PC-3 (cell line): ENCODE data around the gene ACSL6. TPM values are rescaled to one million over a fixed set of nuclear protein-coding genes. Genes with fewer than 3 reads are reported as not detected.

Experiments used
- ATAC-seq: fragments of 200-7000 bp; cut with Tn5 transposase; 2 replicates; pipeline ENCODE4 v1.9.1; 2020; ENCODE audit warnings: mild to moderate bottlenecking, moderate library complexity
- BruUV-seq: library from RNA; stranded (reverse); fragments of 400-500 nt; replicated peaks from 2 replicates; lab custom pipeline; 2021; lab: Mats Ljungman, UMichigan
- CTCF ChIA-PET: fragments of 300-600 bp; sonication (Branson Sonifier 250); formaldehyde crosslinking; loops from one replicate; lab custom pipeline; 2022; ENCODE audit warnings: antibody characterized with exemption; lab: Charles Lee
- POLR2A ChIA-PET: fragments of 300-600 bp; sonication (Branson Sonifier 250); formaldehyde crosslinking; loops from one replicate; lab custom pipeline; 2022; ENCODE audit warnings: antibody characterized with exemption; ENCODE audit not compliant: unreplicated experiment; lab: Charles Lee
- DNase-seq: peaks from one replicate; pipeline ENCODE4 v3.0.0-alpha.2; 2015
- H2AFZ ChIP-seq: fragments of 300-600 bp; sonication (generic); 2 replicates; pipeline ENCODE4 v1.6.0; 2016; ENCODE audit warnings: antibody characterized with exemption, low read length
- H3F3A ChIP-seq: fragments of 300-600 bp; sonication (generic); one replicate; pipeline ENCODE4 v1.6.0; 2017; ENCODE audit warnings: antibody characterized with exemption, low read length, control low read depth, mild to moderate bottlenecking; ENCODE audit not compliant: unreplicated experiment
- H3K27ac ChIP-seq: fragments of 300-600 bp; sonication (generic); 2 replicates; pipeline ENCODE4 v1.5.1; 2016; ENCODE audit warnings: mild to moderate bottlenecking, low read length
- H3K27me3 ChIP-seq: fragments of 300-600 bp; sonication (generic); 2 replicates; pipeline ENCODE4 v1.6.1; 2016; ENCODE audit warnings: low read length, mixed read lengths
- H3K36me3 ChIP-seq: fragments of 300-600 bp; sonication (generic); 2 replicates; pipeline ENCODE4 v1.6.1; 2016; ENCODE audit warnings: low read depth, mixed run types, low read length, mixed read lengths
- H3K4me1 ChIP-seq: fragments of 300-600 bp; sonication (generic); 2 replicates; pipeline ENCODE4 v1.5.1; 2016; ENCODE audit warnings: low read length; ENCODE audit not compliant: insufficient read depth
- H3K4me2 ChIP-seq: fragments of 300-600 bp; sonication (generic); 2 replicates; pipeline ENCODE4 v1.6.0; 2016; ENCODE audit warnings: low read length
- H3K4me3 ChIP-seq: fragments of 300-600 bp; sonication (generic); 2 replicates; pipeline ENCODE4 v1.5.1; 2016; ENCODE audit warnings: mild to moderate bottlenecking, low read length, mixed read lengths
- H3K79me2 ChIP-seq: fragments of 300-600 bp; sonication (generic); 2 replicates; pipeline ENCODE4 v1.6.1; 2017; ENCODE audit warnings: low read length, mixed read lengths
- H3K9ac ChIP-seq: fragments of 300-600 bp; sonication (generic); 2 replicates; pipeline ENCODE4 v1.6.0; 2016; ENCODE audit warnings: mild to moderate bottlenecking, low read length
- H3K9me2 ChIP-seq: fragments of 300-600 bp; sonication (generic); replicated peaks from 2 replicates; pipeline ENCODE4 v1.6.1; 2016; ENCODE audit warnings: mixed run types, low read length, mixed read lengths
- H3K9me3 ChIP-seq: fragments of 300-600 bp; sonication (generic); 2 replicates; pipeline ENCODE4 v1.6.1; 2016; ENCODE audit warnings: low read length, mixed read lengths
- H4K20me1 ChIP-seq: fragments of 300-600 bp; sonication (generic); 2 replicates; pipeline ENCODE4 v1.6.1; 2016; ENCODE audit warnings: low read length, mixed read lengths
- EZH2 ChIP-seq: fragments of 300-600 bp; sonication (generic); IDR thresholded peaks from one replicate; pipeline ENCODE4 v1.6.1; 2017; ENCODE audit warnings: antibody characterized with exemption, mild to moderate bottlenecking, low read length; ENCODE audit not compliant: unreplicated experiment
- EZH2phosphoT487 ChIP-seq: fragments of 300-600 bp; sonication (generic); IDR thresholded peaks from 2 replicates; pipeline ENCODE4 v1.6.1; 2018; ENCODE audit warnings: mild to moderate bottlenecking, antibody characterized with exemption, low read length, borderline replicate concordance
- intact Hi-C: fragments of 100-400 bp; cut with micrococcal nuclease; formaldehyde crosslinking; loops from 2 replicates; pipeline ENCODE4 v1.9.0; 2023
- total RNA-seq: library from RNA; depleted of rRNA; stranded (reverse); fragments of >200 nt; gene quantifications from 2 replicates; pipeline ENCODE4 v1.2.3, GENCODE V29; 2014
- TF ChIP-seq, protein P1 (sequence below): fragments of 300-600 bp; sonication (generic); conservative IDR thresholded peaks from 2 replicates; pipeline ENCODE4 v1.5.1; 2017; ENCODE audit warnings: antibody characterized with exemption, low read depth, mild to moderate bottlenecking, low read length

The ACSL6 gene
- total RNA-seq, 1 experiment from 2014 or later: 0.15 TPM

DNA sequence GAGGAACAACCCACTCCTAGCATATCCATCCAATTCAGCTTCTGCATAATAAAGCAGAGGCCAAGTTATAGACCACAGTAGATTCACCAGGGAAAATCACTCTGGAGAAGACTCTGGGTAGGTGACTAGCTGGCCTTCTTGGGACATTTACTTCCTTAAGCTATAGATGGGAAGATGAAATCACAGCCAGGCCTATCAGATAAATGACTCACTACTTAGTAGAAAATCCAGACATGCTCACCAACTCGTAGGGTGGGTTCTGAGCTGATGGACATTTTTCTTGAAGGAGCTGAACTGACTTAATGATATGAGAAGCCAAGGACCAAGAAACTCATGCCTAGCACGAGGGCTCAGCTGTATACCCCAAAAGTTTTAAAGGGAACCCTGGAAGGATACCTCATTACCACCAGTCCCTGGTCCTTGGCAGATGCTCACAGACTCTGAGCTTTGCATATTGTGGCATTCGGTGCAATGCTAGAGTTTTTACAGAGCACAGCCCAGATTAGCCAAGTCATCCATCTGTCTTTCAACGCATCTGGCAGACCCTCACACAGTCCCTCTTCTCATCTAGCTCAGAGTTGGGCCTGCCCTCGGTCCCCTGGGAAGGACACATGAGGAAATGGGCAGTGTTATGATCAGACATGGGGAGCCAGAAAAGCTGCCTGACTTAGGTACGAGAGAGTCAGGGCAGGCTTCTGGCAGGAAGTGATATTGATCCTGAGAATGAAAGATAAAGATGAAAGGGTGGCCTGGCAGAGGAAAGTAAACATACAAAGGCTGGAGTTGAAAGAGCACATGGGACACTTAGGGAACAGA, 15.0 kb downstream of the ACSL6 start:
- no peak overlapping the region for H3K4me3 ChIP-seq
- no peaks in the 10 kb centered on the region for H3F3A ChIP-seq
- H3K27me3 ChIP-seq: no peaks in the 10 kb centered on the region
- H3K79me2 ChIP-seq: no peaks in the 10 kb centered on the region
- TF ChIP-seq EZH2 (no peak), EZH2phosphoT487 (no peak)
- TF ChIP-seq, protein P1, sequence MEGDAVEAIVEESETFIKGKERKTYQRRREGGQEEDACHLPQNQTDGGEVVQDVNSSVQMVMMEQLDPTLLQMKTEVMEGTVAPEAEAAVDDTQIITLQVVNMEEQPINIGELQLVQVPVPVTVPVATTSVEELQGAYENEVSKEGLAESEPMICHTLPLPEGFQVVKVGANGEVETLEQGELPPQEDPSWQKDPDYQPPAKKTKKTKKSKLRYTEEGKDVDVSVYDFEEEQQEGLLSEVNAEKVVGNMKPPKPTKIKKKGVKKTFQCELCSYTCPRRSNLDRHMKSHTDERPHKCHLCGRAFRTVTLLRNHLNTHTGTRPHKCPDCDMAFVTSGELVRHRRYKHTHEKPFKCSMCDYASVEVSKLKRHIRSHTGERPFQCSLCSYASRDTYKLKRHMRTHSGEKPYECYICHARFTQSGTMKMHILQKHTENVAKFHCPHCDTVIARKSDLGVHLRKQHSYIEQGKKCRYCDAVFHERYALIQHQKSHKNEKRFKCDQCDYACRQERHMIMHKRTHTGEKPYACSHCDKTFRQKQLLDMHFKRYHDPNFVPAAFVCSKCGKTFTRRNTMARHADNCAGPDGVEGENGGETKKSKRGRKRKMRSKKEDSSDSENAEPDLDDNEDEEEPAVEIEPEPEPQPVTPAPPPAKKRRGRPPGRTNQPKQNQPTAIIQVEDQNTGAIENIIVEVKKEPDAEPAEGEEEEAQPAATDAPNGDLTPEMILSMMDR: no peak
- H3K9me3 ChIP-seq: no peaks in the 10 kb centered on the region
- BruUV-seq: no TSS peak
- no peaks in the 10 kb centered on the region for H3K9me2 ChIP-seq
- H2AFZ ChIP-seq: no peak overlapping the region
- ATAC-seq: no peak
- H3K4me2 ChIP-seq: no peak overlapping the region
- ChIA-PET POLR2A (no interaction called here), CTCF (no interaction called here)
- no peaks in the 10 kb centered on the region for H3K4me1 ChIP-seq
- no peaks in the 10 kb centered on the region for H3K36me3 ChIP-seq
- no peak overlapping the region for H3K27ac ChIP-seq
- DNase-seq: peak; percentile 12
- H4K20me1 ChIP-seq: no peaks in the 10 kb centered on the region
- intact Hi-C loops: no loop called here
- no peak overlapping the region for H3K9ac ChIP-seq

- Histone ChIP-seq H3K9ac (no peak overlapping the region), H3K9me3 (no peaks in the 10 kb centered on the region), H4K20me1 (no peaks in the 10 kb centered on the region), H2AFZ (no peak overlapping the region), H3K4me1 (no peaks in the 10 kb centered on the region), H3K79me2 (no peaks in the 10 kb centered on the region), H3K4me2 (no peak overlapping the region), H3K36me3 (no peaks in the 10 kb centered on the region), H3K27ac (no peak overlapping the region), H3K9me2 (no peaks in the 10 kb centered on the region), H3F3A (no peaks in the 10 kb centered on the region), H3K27me3 (no peaks in the 10 kb centered on the region), H3K4me3 (no peak overlapping the region)
- ChIA-PET POLR2A (no interaction called here), CTCF (no interaction called here)
- TF ChIP-seq EZH2: no peak
- TF ChIP-seq, protein P1: no peak
- no peak for TF ChIP-seq EZH2phosphoT487
- BruUV-seq: no TSS peak
- ATAC-seq: no peak
- DNase-seq: no peak
- intact Hi-C loops: no loop called here
Measured at GRCh38 chr5:131994533-131995226, 16.8 kb downstream of the ACSL6 start.

DNA sequence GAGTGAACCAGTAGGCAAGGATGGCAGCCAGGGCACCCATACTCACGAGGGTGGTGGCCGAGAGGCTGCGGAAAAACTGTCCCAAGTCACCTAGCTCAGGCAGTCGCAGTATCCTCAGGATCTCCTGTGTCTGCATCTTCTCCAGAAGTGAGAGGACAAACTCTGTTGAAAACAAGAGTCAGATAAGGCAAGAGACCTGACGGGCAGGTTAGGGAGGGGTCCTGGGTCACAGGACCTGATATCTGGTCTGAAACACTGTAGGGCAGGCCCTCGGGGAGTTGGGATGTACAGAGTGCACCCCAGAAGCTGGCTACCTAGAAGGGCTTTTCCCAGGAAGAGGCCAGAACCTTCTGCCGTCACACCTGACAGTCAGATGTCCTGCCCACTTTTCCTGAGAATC, 17.4 kb downstream of the ACSL6 start:
- Histone ChIP-seq H3F3A (no peaks in the 10 kb centered on the region), H3K4me3 (no peak overlapping the region), H3K4me1 (no peaks in the 10 kb centered on the region), H4K20me1 (no peaks in the 10 kb centered on the region), H3K9me2 (no peaks in the 10 kb centered on the region), H3K36me3 (no peaks in the 10 kb centered on the region), H2AFZ (no peak overlapping the region), H3K27ac (no peak overlapping the region), H3K9me3 (no peaks in the 10 kb centered on the region), H3K79me2 (no peaks in the 10 kb centered on the region), H3K4me2 (no peak overlapping the region), H3K27me3 (no peaks in the 10 kb centered on the region), H3K9ac (no peak overlapping the region)
- CTCF ChIA-PET: no interaction called here
- no peak for ATAC-seq
- no peak for DNase-seq
- intact Hi-C loops: no loop called here
- TF ChIP-seq EZH2phosphoT487 (no peak), EZH2 (no peak)
- TF ChIP-seq, protein P1: no peak
- BruUV-seq: no TSS peak
- POLR2A ChIA-PET: no interaction called here
